IMR-90 (cell line): ENCODE data around the gene PIP5K1B. TPM values are rescaled to one million over a fixed set of nuclear protein-coding genes. Genes with fewer than 3 reads are reported as not detected.

Experiments used
- ATAC-seq: fragments of 200-7000 bp; cut with Tn5 transposase; 2 replicates; pipeline ENCODE4 v1.9.1; 2020; ENCODE audit warnings: low read depth, mild to moderate bottlenecking, moderate library complexity
- BruUV-seq: library from RNA; stranded (reverse); fragments of 400-500 nt; replicated peaks from 2 replicates; lab custom pipeline; 2021; lab: Mats Ljungman, UMichigan
- CTCF ChIA-PET: fragments of 300-600 bp; formaldehyde crosslinking; extraction: SDS; loops from one replicate; lab custom pipeline; 2021; ENCODE audit warnings: antibody characterized with exemption; lab: Yijun Ruan, JAX
- POLR2A ChIA-PET: fragments of 300-600 bp; sonication (Branson Sonifier 250); formaldehyde crosslinking; loops from one replicate; lab custom pipeline; 2022; ENCODE audit warnings: antibody characterized with exemption; ENCODE audit not compliant: unreplicated experiment; lab: Charles Lee
- DNase-seq: peaks from one replicate; pipeline ENCODE4 v3.0.0; 2013
- H2AFZ ChIP-seq: replicated peaks from 2 replicates; pipeline ENCODE3; 2013; ENCODE audit warnings: low read length, mild to moderate bottlenecking; ENCODE audit not compliant: poor library complexity
- H2AK5ac ChIP-seq: 2 replicates; pipeline ENCODE4 v1.6.1; 2013; ENCODE audit warnings: low read depth, low read length, inconsistent platforms
- H2AK9ac ChIP-seq: replicated peaks from 2 replicates; pipeline ENCODE3; 2013; ENCODE audit warnings: mild to moderate bottlenecking, low read depth, low read length, moderate library complexity; ENCODE audit not compliant: poor library complexity
- H2BK120ac ChIP-seq: 2 replicates; pipeline ENCODE4 v1.6.1; 2013; ENCODE audit warnings: low read depth, low read length, inconsistent platforms
- H2BK15ac ChIP-seq: 3 replicates; pipeline ENCODE4 v1.6.1; 2013; ENCODE audit warnings: low read depth, low read length, inconsistent platforms
- H2BK20ac ChIP-seq: 2 replicates; pipeline ENCODE4 v1.6.1; 2013; ENCODE audit warnings: low read depth, mild to moderate bottlenecking, inconsistent platforms, low read length, moderate library complexity
- H2BK5ac ChIP-seq: 2 replicates; pipeline ENCODE4 v1.6.1; 2013; ENCODE audit warnings: mild to moderate bottlenecking, low read depth, low read length, inconsistent platforms; ENCODE audit not compliant: poor library complexity, severe bottlenecking
- H3K14ac ChIP-seq: replicated peaks from 2 replicates; pipeline ENCODE4 v1.6.1; 2013; ENCODE audit warnings: low read depth, low read length, inconsistent platforms
- H3K18ac ChIP-seq: 2 replicates; pipeline ENCODE4 v1.6.1; 2013; ENCODE audit warnings: low read depth, low read length, control low read depth
- H3K23ac ChIP-seq: 2 replicates; pipeline ENCODE4 v1.6.1; 2013; ENCODE audit warnings: low read depth, low read length, inconsistent platforms
- H3K27ac ChIP-seq: 2 replicates; pipeline ENCODE4 v1.5.1; 2013; ENCODE audit warnings: mild to moderate bottlenecking, control low read depth, low read length; ENCODE audit not compliant: insufficient read depth
- H3K27me3 ChIP-seq: 2 replicates; pipeline ENCODE4 v1.6.1; 2013; ENCODE audit warnings: low read length; ENCODE audit not compliant: control insufficient read depth, insufficient read depth
- H3K36me3 ChIP-seq: 2 replicates; pipeline ENCODE4 v1.6.1; 2013; ENCODE audit warnings: low read length, mixed read lengths; ENCODE audit not compliant: control insufficient read depth, insufficient read depth
- H3K4ac ChIP-seq: 2 replicates; pipeline ENCODE4 v1.6.1; 2013; ENCODE audit warnings: low read depth, low read length, inconsistent platforms
- H3K4me1 ChIP-seq: 2 replicates; pipeline ENCODE4 v1.6.1; 2013; ENCODE audit warnings: low read length, mixed read lengths; ENCODE audit not compliant: control insufficient read depth, insufficient read depth
- H3K4me2 ChIP-seq: 2 replicates; pipeline ENCODE4 v1.6.1; 2013; ENCODE audit warnings: low read depth, mild to moderate bottlenecking, control low read depth, low read length, moderate library complexity
- H3K4me3 ChIP-seq: 2 replicates; pipeline ENCODE4 v1.5.1; 2013; ENCODE audit warnings: low read depth, mild to moderate bottlenecking, control low read depth, low read length, moderate library complexity; ENCODE audit not compliant: insufficient read depth
- H3K56ac ChIP-seq: 2 replicates; pipeline ENCODE4 v1.6.1; 2013; ENCODE audit warnings: low read length, inconsistent platforms; ENCODE audit not compliant: insufficient read depth; ENCODE audit errors: extremely low read depth
- H3K79me1 ChIP-seq, 2 experiments: 2 replicates each; pipeline ENCODE4 v1.6.1; 2013; ENCODE audit warnings: low read length in 2 of 2, inconsistent platforms in 1 of 2, low read depth in 1 of 2
- H3K9ac ChIP-seq: 2 replicates; pipeline ENCODE4 v1.6.1; 2013; ENCODE audit warnings: low read depth, low read length, control low read depth
- H3K9me1 ChIP-seq: 2 replicates; pipeline ENCODE4 v1.6.1; 2013; ENCODE audit warnings: low read length, inconsistent platforms; ENCODE audit not compliant: insufficient read depth
- H3K9me3 ChIP-seq: 2 replicates; pipeline ENCODE4 v1.6.1; 2013; ENCODE audit warnings: low read length; ENCODE audit not compliant: control insufficient read depth, insufficient read depth
- H4K20me1 ChIP-seq: 2 replicates; pipeline ENCODE4 v1.6.1; 2013; ENCODE audit warnings: low read length, inconsistent platforms; ENCODE audit not compliant: insufficient read depth
- H4K5ac ChIP-seq: 2 replicates; pipeline ENCODE4 v1.6.1; 2013; ENCODE audit warnings: mild to moderate bottlenecking, low read depth, low read length, control low read depth
- H4K8ac ChIP-seq, 2 experiments: 2 replicates each; pipeline ENCODE4 v1.6.1; 2013; ENCODE audit warnings: low read depth in 2 of 2, low read length in 2 of 2, control low read depth in 1 of 2, inconsistent platforms in 1 of 2
- H4K91ac ChIP-seq: 2 replicates; pipeline ENCODE4 v1.6.1; 2013; ENCODE audit warnings: low read depth, low read length, inconsistent platforms; ENCODE audit not compliant: insufficient read depth
- CEBPB ChIP-seq: IDR thresholded peaks from 2 replicates; pipeline ENCODE4 v1.6.1; 2012; ENCODE audit warnings: low read depth, low read length, improper control_type of control experiment
- CHD1 ChIP-seq: IDR thresholded peaks from 2 replicates; pipeline ENCODE4 v1.6.1; 2012; ENCODE audit warnings: low read depth, low read length, improper control_type of control experiment
- CTCF ChIP-seq: conservative IDR thresholded peaks from 2 replicates; pipeline ENCODE4 v1.5.1; 2012; ENCODE audit warnings: mild to moderate bottlenecking, low read depth, low read length, improper control_type of control experiment
- ELK1 ChIP-seq: fragments of 150-350 bp; IDR thresholded peaks from 2 replicates; pipeline ENCODE4 v1.6.1; 2016; ENCODE audit warnings: low read depth, mild to moderate bottlenecking, low read length, moderate library complexity, borderline replicate concordance
- FOS ChIP-seq: fragments of 150-350 bp; IDR thresholded peaks from 2 replicates; pipeline ENCODE4 v1.6.1; 2016; ENCODE audit warnings: low read depth, low read length
- MAFK ChIP-seq: IDR thresholded peaks from 2 replicates; pipeline ENCODE4 v1.6.1; 2012; ENCODE audit warnings: low read depth, low read length, improper control_type of control experiment
- MAZ ChIP-seq: IDR thresholded peaks from 2 replicates; pipeline ENCODE4 v1.6.1; 2012; ENCODE audit warnings: low read depth, mild to moderate bottlenecking, low read length, improper control_type of control experiment, moderate library complexity, borderline replicate concordance
- NFE2L2 ChIP-seq: fragments of 150-350 bp; IDR thresholded peaks from 2 replicates; pipeline ENCODE4 v1.6.1; 2016; ENCODE audit warnings: low read depth, mild to moderate bottlenecking, low read length
- POLR2A ChIP-seq: IDR thresholded peaks from 2 replicates; pipeline ENCODE4 v1.6.1; 2012; ENCODE audit warnings: mild to moderate bottlenecking, low read depth, low read length
- RAD21 ChIP-seq: IDR thresholded peaks from 2 replicates; pipeline ENCODE4 v1.6.1; 2012; ENCODE audit warnings: low read length, improper control_type of control experiment
- RFX5 ChIP-seq: IDR thresholded peaks from 2 replicates; pipeline ENCODE4 v1.8.0; 2012; ENCODE audit warnings: low read depth, mild to moderate bottlenecking, low read length, moderate library complexity
- SMC3 ChIP-seq: fragments of 150-350 bp; IDR thresholded peaks from 2 replicates; pipeline ENCODE4 v1.6.1; 2016; ENCODE audit warnings: low read depth, mild to moderate bottlenecking, antibody characterized with exemption, low read length, moderate library complexity
- USF2 ChIP-seq: fragments of 150-350 bp; IDR thresholded peaks from 2 replicates; pipeline ENCODE4 v1.6.1; 2017; ENCODE audit warnings: mild to moderate bottlenecking, antibody characterized with exemption, low read length, low read depth
- WGBS, 2 experiments: methylation state at CpG; one replicate each; pipeline versions ENCODE4 v1.1.5 to v1.1.7; 2013; ENCODE audit warnings: missing lambda C conversion rate in 2 of 2; ENCODE audit not compliant: insufficient read length in 1 of 2; ENCODE audit errors: extremely low coverage in 2 of 2; 5-methylcytosine and 5-hydroxymethylcytosine counted together
- dilution Hi-C: fragments of 300-500 bp; cut with HindIII; formaldehyde crosslinking; loops from one replicate; pipeline ENCODE4 v1.14.3; 2018; ENCODE audit warnings: low sequenced_read_pairs; ENCODE audit not compliant: unreplicated experiment
- in situ Hi-C: fragments of 300-500 bp; cut with MboI; formaldehyde crosslinking; loops from 3 replicates; pipeline ENCODE4 v1.14.3; 2019; ENCODE audit warnings: low sequenced_read_pairs, inconsistent platforms, mixed read lengths
- intact Hi-C: fragments of 100-400 bp; cut with micrococcal nuclease; formaldehyde crosslinking; loops from 2 replicates; pipeline ENCODE4 v1.10.0; 2022
- polyA plus RNA-seq, 3 experiments: library from polyadenylated mRNA; depleted of rRNA; stranded (reverse); fragments of >200 nt; gene quantifications; 2 replicates each; pipeline ENCODE4 v1.2.3, GENCODE V29; 2012; ENCODE audit warnings: low replicate concordance in 1 of 3
- total RNA-seq: library from RNA; depleted of rRNA; stranded (reverse); fragments of >200 nt; gene quantifications from 2 replicates; pipeline ENCODE4 v1.2.3, GENCODE V29; 2012

PIP5K1B gene
- total and polyA plus RNA-seq, 2 of the 4 experiments (the other 2 are of a cell fraction), result not detected

GRCh38 chr9:69027355-69028097 is 322.5 kb downstream of the PIP5K1B start (continued):
- no peak for TF ChIP-seq FOS

GRCh38 chr9:69028754-69029153 is 323.7 kb downstream of the PIP5K1B start:
- Histone ChIP-seq H3K23ac (no peak overlapping the region), H3K4me1 (no peaks in the 10 kb centered on the region), H2AK9ac (no peak overlapping the region), H3K4me2 (no peak overlapping the region), H3K4me3 (no peak overlapping the region), H2BK120ac (no peak overlapping the region), H3K9me3 (no peaks in the 10 kb centered on the region), H3K27me3 (peaks cover 9% of the 10 kb centered on the region), H2AK5ac (no peak overlapping the region), H3K4ac (no peak overlapping the region), H2BK20ac (no peak overlapping the region), H3K56ac (no peak overlapping the region), H4K91ac (no peak overlapping the region), H4K5ac (no peak overlapping the region), H3K36me3 (no peaks in the 10 kb centered on the region), H2BK15ac (no peak overlapping the region), H2BK5ac (no peak overlapping the region), H3K27ac (no peak overlapping the region), H2AFZ (no peak overlapping the region), H3K79me1 (no peaks in the 10 kb centered on the region), H3K9ac (no peak overlapping the region), H3K14ac (no peak overlapping the region), H4K20me1 (no peaks in the 10 kb centered on the region), H3K18ac (no peak overlapping the region), H3K9me1 (no peaks in the 10 kb centered on the region), H4K8ac (no peak overlapping the region)
- intact Hi-C loops (loop anchor here (10.0 kb wide), 1 partner anchor 324 kb away; the partner anchor contains the start of gene PIP5K1B), in situ Hi-C loops (no loop called here), dilution Hi-C loops (no loop called here)
- BruUV-seq, result no TSS peak
- no peak for ATAC-seq
- WGBS, 2 experiments, result no CpG with 5 or more reads among the region's 2 CpGs
- ChIA-PET POLR2A (no interaction called here), CTCF (interaction anchor here (0.7 to 0.9 kb wide), 2 partner anchors 44 to 300 kb away, joined by 3 to 4 read pairs; no protein-coding TSS in a partner anchor)
- no peak for DNase-seq
- no peak for TF ChIP-seq CTCF
- no peak for TF ChIP-seq MAFK
- TF ChIP-seq ELK1, result no peak
- TF ChIP-seq POLR2A, result no peak
- no peak for TF ChIP-seq USF2
- TF ChIP-seq CHD1, result no peak
- TF ChIP-seq MAZ, result no peak
- no peak for TF ChIP-seq FOS
- TF ChIP-seq CEBPB, result no peak
- no peak for TF ChIP-seq NFE2L2
- no peak for TF ChIP-seq RAD21
- no peak for TF ChIP-seq SMC3
- TF ChIP-seq RFX5, result no peak
